NK-92 treated with Interleukin-12 subunit alpha and Interleukin-12 subunit beta, amount 100 ng/mL, for 24 hours (cell line): ENCODE results near the gene HNMT.
"Not testable (repeated sequence)": the region's sequence is repeated elsewhere in the genome, so short reads cannot be mapped to it uniquely, and the experiment has no call there.

Source experiments
- DNase-seq: peaks from one replicate; lab custom pipeline; 2025; lab: John Stamatoyannopoulos, UW

The HNMT gene

GRCh38 chr2:137964066-137964858, at the start of gene HNMT:
TSS of gene HNMT (plus strand) at chr2:137964473. CDS start at chr2:137964492, 19 bp downstream.
- DNase-seq, result no peak

- DNase-seq, result no peak
These were observed 43.0 kb upstream of the HNMT start for GRCh38 chr2:137921105-137921880.

- DNase-seq, result not testable (repeated sequence)
These were observed 42.1 kb upstream of the HNMT start for GRCh38 chr2:137922171-137922570.

GRCh38 chr2:137924019-137924418, 40.3 kb upstream of the HNMT start:
- no peak for DNase-seq

GRCh38 chr2:137925599-137925998, 38.7 kb upstream of the HNMT start:
- DNase-seq, result no peak

GRCh38 chr2:137927846-137928245, 36.4 kb upstream of the HNMT start:
- DNase-seq, result no peak

GRCh38 chr2:137928547-137929518, 35.4 kb upstream of the HNMT start:
- no peak for DNase-seq

GRCh38 chr2:137929519-137929916, 34.8 kb upstream of the HNMT start:
- DNase-seq, result no peak

- no peak for DNase-seq
These were observed 34.1 kb upstream of the HNMT start for GRCh38 chr2:137930146-137930545.

- no peak for DNase-seq
These were observed 28.7 kb upstream of the HNMT start for GRCh38 chr2:137935591-137935990.

- DNase-seq, result no peak
These were observed 27.0 kb upstream of the HNMT start for GRCh38 chr2:137937246-137937645.

GRCh38 chr2:137937778-137938177, 26.5 kb upstream of the HNMT start:
- DNase-seq, result no peak

- no peak for DNase-seq
These were observed 26.1 kb upstream of the HNMT start for GRCh38 chr2:137938204-137938603.

- no peak for DNase-seq
These were observed 25.2 kb upstream of the HNMT start for GRCh38 chr2:137939026-137939425.

- no peak for DNase-seq
These were observed 24.1 kb upstream of the HNMT start for GRCh38 chr2:137940154-137940553.

- DNase-seq, result no peak
These were observed 22.0 kb upstream of the HNMT start for GRCh38 chr2:137942037-137942832.

- no peak for DNase-seq
These were observed 21.2 kb upstream of the HNMT start for GRCh38 chr2:137942833-137943677.

GRCh38 chr2:137943678-137944347, 20.5 kb upstream of the HNMT start:
- DNase-seq, result no peak

- DNase-seq, result no peak
These were observed 19.6 kb upstream of the HNMT start for GRCh38 chr2:137944714-137945113.

- DNase-seq, result no peak
These were observed 19.0 kb upstream of the HNMT start for GRCh38 chr2:137945229-137945628.
